ENCODE results near the gene FYN. TPM values are rescaled to one million over a fixed set of nuclear protein-coding genes. Genes with fewer than 3 reads are reported as not detected.

Gene FYN
- total and polyA plus RNA-seq, 2 of the 8 experiments (the other 6 are each of a cell fraction or from before 2014, with no cell fraction given): 46.8 to 97.2 TPM

- H2BK12ac ChIP-seq (ENCODE audit: low read depth, low read length): no peak overlapping the region
- H3K27ac ChIP-seq (ENCODE audit: low read depth, low read length): no peak overlapping the region
- no peaks in the 10 kb centered on the region; the same call in 1 of the 2 replicates for H3K79me1 ChIP-seq (ENCODE audit: low read depth, low read length)
- no peak for TF ChIP-seq GTF2F1 (IDR thresholded peaks at IDR 0.05; ENCODE audit: borderline replicate concordance, low read depth, low read length)
- TF ChIP-seq EZH2 (IDR thresholded peaks at IDR 0.05; ENCODE audit: low read depth, low read length, severe bottlenecking): no peak
- TF ChIP-seq POU5F1 (IDR thresholded peaks at IDR 0.05; ENCODE audit: low read depth, low read length): no peak
- TF ChIP-seq CBX5 (IDR thresholded peaks at IDR 0.05; ENCODE audit: low read depth, low read length): no peak
- no peak for TF ChIP-seq TBP (IDR thresholded peaks at IDR 0.05; ENCODE audit: low read depth, low read length)
- no peak for TF ChIP-seq HDAC6 (IDR thresholded peaks at IDR 0.05; ENCODE audit: low read depth, low read length)
- TF ChIP-seq EGR1 (IDR thresholded peaks at IDR 0.05; ENCODE audit: borderline replicate concordance, low read depth, low read length): no peak
- TF ChIP-seq SIN3A (conservative IDR thresholded peaks at IDR 0.05 in 1 of 2, IDR thresholded peaks at IDR 0.05 in 1 of 2; ENCODE audit: low read depth in 1 of 2, low read length in 2 of 2): no peak
- no peak for TF ChIP-seq SP4 (IDR thresholded peaks at IDR 0.05; ENCODE audit: low read length)
Observed at GRCh38 chr6:111692327-111693164, 180.7 kb downstream of the FYN start.

More at GRCh38 chr6:111692327-111693164, 180.7 kb downstream of the FYN start:
- Histone ChIP-seq H2AFZ (ENCODE audit: low read length) (no peak overlapping the region), H2AK5ac (ENCODE audit: low read depth, low read length) (no peak overlapping the region), H3K79me2 (ENCODE audit: control insufficient read depth in 1 of 2, insufficient read depth in 2 of 2, low read length in 2 of 2) (no peaks in the 10 kb centered on the region), H4K5ac (ENCODE audit: insufficient read length, low read depth, low read length) (no peak overlapping the region), H3K4me2 (ENCODE audit: insufficient read depth in 1 of 2, low read depth in 2 of 2, low read length in 2 of 2) (no peak overlapping the region), H3K36me3 (ENCODE audit: control insufficient read depth in 2 of 4, insufficient read depth in 4 of 4, low read length in 3 of 4) (peaks cover 13 to 36% (median 24%) of the 10 kb centered on the region in 4 experiments; a peak in 6 of 8 replicates), H2BK20ac (ENCODE audit: low read length) (no peak overlapping the region), H4K91ac (replicated peaks; ENCODE audit: insufficient read length, low read length) (no peak overlapping the region), H3K4me1 (replicated peaks in 1 of 4; ENCODE audit: control insufficient read depth in 3 of 4, insufficient read depth in 4 of 4, low read length in 3 of 4) (no peaks in the 10 kb centered on the region), H3K18ac (ENCODE audit: extremely low read depth, low read length) (no peak overlapping the region), H3K4me3 (ENCODE audit: extremely low read depth in 1 of 4, insufficient read depth in 2 of 4, low read depth in 3 of 4, low read length in 4 of 4) (no peak overlapping the region), H2BK15ac (ENCODE audit: low read length) (no peak overlapping the region), H4K20me1 (replicated peaks in 1 of 2; ENCODE audit: control insufficient read depth in 1 of 2, insufficient read depth in 2 of 2, low read length in 2 of 2) (peaks cover 2 to 3% of the 10 kb centered on the region in 2 experiments), H4K8ac (ENCODE audit: extremely low read depth, insufficient read depth, low read length) (no peak overlapping the region), H3K23ac (ENCODE audit: insufficient read length) (no peak overlapping the region), H3K4ac (replicated peaks; ENCODE audit: insufficient read length, low read depth, low read length) (no peak overlapping the region), H3K23me2 (ENCODE audit: low read depth, low read length) (no peaks in the 10 kb centered on the region), H3K56ac (replicated peaks; ENCODE audit: insufficient read length, low read depth, low read length) (no peak overlapping the region), H2BK5ac (ENCODE audit: low read depth, low read length) (no peak overlapping the region), H3K9me3 (ENCODE audit: insufficient read depth in 2 of 2, low read depth in 1 of 2, low read length in 1 of 2) (no peaks in the 10 kb centered on the region), H3K9ac (replicated peaks in 1 of 4; ENCODE audit: extremely low read depth in 1 of 4, low read depth in 3 of 4, low read length in 3 of 4) (0 out of 7 replicates have a peak overlapping the region, but pooled peaks of 1 of the 4 experiments have one; percentile 13), H2BK120ac (replicated peaks; ENCODE audit: low read depth, low read length) (no peak overlapping the region), H3K14ac (ENCODE audit: insufficient read length) (no peak overlapping the region), H3K27me3 (replicated peaks in 1 of 4; ENCODE audit: control insufficient read depth in 3 of 4, extremely low read depth in 1 of 4, insufficient read depth in 3 of 4, low read length in 3 of 4) (no peaks in the 10 kb centered on the region)
- FAIRE-seq (no peak), DNase-seq (ENCODE audit: low read depth in 1 of 2, low spot score in 2 of 2) (no peak)
- ChIA-PET CTCF (ENCODE audit: partially characterized antibody) (interaction anchor here (0.8 to 1.2 kb wide), 2 partner anchors 10 to 18 kb away, joined by 4 read pairs; no protein-coding TSS in a partner anchor), POLR2A (ENCODE audit: partially characterized antibody) (no interaction called here)
- 86% methylated on average over 17 of the region's 17 CpGs; no CpG with 5 or more reads in 1 of the 2 experiments for WGBS, 2 experiments (ENCODE audit: extremely low coverage in 1 of 2, insufficient coverage in 1 of 2, insufficient read length in 1 of 2, insufficient replicate concordance in 2 of 2, low coverage in 1 of 2, low lambda C conversion rate in 2 of 2, missing lambda C conversion rate in 1 of 2)
